HG03108 (cell line): ENCODE data around the gene SMIM8.

Experiments
- ATAC-seq: cut with Tn5 transposase; IDR thresholded peaks from one replicate; pipeline ENCODE4 v1.9.1; 2021; ENCODE audit warnings: moderate library complexity; ENCODE audit not compliant: unreplicated experiment

The SMIM8 gene

DNA sequence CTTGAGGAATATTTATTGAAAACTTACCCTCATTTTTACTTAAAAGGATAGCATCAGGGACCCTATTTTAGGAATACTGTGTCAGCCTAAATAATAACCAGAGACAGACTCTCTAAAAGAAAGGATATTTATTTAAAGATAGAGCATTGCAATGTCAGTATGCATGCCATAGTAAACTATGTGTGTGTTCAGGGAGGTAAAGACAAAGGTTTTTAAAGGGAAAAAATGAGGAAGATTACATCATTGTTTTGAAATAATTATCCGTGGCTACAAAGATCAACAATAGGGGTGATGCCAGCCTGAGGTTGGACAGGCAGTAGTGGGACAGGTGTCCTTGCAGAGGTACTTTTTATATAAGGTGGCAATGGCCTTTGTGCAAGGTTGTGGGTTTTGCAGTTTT lies 61.6 kb downstream of the SMIM8 start:
- no peak for ATAC-seq

DNA sequence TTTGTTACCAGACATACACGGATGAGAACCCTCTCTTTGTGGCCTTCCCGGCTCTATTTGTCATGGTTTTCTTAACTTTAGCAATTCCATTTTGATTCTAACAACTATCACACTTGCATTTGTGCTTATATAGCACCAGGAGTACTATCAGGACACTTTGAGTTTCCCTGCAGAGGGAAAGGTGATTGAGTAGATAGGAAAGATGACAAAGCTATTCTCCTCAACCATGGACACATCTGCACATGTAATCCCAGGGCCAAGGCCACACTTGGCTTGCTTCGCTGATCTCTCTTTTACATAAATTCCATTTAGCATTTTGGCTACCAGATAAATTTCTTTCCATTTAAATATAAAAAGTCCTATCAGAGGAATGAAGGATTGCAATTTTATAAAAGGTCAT lies 62.1 kb downstream of the SMIM8 start:
- ATAC-seq = no peak

DNA sequence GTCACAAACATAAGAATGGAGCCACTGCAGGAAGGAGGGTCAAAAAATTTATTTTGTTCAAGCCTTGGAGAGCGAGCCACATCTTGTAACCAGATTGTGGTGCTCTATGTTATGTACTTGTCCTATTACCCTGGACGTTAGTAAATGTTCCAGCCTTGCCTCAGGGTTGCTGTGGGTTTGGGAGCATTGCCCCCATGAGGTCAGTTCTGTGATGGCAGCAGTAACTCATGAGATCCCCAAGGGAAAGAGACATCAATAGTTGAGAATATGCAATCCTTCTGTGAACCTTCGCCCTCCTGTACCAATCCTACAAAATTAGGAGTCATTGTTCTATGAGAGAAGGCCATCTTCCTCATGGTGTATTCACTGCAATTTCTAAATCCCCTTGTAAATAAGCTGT lies 68.9 kb downstream of the SMIM8 start:
- peak; percentile 65 for ATAC-seq
